ENCODE data around the gene IFNLR1. TPM values are rescaled to one million over a fixed set of nuclear protein-coding genes. Genes with fewer than 3 reads are reported as not detected.

IFNLR1 gene
- total and polyA plus RNA-seq, 2 of the 8 experiments (the other 6 are each of a cell fraction or from before 2014, with no cell fraction given): 6.8 to 10.1 TPM

DNA sequence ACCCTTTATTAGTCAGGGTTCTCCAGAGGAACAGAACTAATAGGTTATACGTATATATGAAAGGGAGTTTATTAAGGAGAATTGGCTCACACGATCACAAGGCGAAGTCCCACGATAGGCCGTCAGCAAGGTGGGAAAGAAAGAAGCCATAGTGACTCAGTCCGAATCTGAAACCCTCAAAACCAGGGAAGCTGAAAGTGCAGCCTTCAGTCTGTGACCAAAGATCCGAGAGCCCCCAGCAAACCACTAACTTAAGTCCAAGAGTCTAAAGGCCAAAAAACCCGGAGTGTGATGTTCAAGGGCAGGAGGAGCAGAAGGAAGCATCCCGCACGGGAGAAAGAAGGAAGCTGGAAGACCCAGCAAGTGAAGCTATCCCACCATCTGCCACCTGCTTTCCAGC, 9.9 kb downstream of the IFNLR1 start (continued):
- TF ChIP-seq, protein P1, sequence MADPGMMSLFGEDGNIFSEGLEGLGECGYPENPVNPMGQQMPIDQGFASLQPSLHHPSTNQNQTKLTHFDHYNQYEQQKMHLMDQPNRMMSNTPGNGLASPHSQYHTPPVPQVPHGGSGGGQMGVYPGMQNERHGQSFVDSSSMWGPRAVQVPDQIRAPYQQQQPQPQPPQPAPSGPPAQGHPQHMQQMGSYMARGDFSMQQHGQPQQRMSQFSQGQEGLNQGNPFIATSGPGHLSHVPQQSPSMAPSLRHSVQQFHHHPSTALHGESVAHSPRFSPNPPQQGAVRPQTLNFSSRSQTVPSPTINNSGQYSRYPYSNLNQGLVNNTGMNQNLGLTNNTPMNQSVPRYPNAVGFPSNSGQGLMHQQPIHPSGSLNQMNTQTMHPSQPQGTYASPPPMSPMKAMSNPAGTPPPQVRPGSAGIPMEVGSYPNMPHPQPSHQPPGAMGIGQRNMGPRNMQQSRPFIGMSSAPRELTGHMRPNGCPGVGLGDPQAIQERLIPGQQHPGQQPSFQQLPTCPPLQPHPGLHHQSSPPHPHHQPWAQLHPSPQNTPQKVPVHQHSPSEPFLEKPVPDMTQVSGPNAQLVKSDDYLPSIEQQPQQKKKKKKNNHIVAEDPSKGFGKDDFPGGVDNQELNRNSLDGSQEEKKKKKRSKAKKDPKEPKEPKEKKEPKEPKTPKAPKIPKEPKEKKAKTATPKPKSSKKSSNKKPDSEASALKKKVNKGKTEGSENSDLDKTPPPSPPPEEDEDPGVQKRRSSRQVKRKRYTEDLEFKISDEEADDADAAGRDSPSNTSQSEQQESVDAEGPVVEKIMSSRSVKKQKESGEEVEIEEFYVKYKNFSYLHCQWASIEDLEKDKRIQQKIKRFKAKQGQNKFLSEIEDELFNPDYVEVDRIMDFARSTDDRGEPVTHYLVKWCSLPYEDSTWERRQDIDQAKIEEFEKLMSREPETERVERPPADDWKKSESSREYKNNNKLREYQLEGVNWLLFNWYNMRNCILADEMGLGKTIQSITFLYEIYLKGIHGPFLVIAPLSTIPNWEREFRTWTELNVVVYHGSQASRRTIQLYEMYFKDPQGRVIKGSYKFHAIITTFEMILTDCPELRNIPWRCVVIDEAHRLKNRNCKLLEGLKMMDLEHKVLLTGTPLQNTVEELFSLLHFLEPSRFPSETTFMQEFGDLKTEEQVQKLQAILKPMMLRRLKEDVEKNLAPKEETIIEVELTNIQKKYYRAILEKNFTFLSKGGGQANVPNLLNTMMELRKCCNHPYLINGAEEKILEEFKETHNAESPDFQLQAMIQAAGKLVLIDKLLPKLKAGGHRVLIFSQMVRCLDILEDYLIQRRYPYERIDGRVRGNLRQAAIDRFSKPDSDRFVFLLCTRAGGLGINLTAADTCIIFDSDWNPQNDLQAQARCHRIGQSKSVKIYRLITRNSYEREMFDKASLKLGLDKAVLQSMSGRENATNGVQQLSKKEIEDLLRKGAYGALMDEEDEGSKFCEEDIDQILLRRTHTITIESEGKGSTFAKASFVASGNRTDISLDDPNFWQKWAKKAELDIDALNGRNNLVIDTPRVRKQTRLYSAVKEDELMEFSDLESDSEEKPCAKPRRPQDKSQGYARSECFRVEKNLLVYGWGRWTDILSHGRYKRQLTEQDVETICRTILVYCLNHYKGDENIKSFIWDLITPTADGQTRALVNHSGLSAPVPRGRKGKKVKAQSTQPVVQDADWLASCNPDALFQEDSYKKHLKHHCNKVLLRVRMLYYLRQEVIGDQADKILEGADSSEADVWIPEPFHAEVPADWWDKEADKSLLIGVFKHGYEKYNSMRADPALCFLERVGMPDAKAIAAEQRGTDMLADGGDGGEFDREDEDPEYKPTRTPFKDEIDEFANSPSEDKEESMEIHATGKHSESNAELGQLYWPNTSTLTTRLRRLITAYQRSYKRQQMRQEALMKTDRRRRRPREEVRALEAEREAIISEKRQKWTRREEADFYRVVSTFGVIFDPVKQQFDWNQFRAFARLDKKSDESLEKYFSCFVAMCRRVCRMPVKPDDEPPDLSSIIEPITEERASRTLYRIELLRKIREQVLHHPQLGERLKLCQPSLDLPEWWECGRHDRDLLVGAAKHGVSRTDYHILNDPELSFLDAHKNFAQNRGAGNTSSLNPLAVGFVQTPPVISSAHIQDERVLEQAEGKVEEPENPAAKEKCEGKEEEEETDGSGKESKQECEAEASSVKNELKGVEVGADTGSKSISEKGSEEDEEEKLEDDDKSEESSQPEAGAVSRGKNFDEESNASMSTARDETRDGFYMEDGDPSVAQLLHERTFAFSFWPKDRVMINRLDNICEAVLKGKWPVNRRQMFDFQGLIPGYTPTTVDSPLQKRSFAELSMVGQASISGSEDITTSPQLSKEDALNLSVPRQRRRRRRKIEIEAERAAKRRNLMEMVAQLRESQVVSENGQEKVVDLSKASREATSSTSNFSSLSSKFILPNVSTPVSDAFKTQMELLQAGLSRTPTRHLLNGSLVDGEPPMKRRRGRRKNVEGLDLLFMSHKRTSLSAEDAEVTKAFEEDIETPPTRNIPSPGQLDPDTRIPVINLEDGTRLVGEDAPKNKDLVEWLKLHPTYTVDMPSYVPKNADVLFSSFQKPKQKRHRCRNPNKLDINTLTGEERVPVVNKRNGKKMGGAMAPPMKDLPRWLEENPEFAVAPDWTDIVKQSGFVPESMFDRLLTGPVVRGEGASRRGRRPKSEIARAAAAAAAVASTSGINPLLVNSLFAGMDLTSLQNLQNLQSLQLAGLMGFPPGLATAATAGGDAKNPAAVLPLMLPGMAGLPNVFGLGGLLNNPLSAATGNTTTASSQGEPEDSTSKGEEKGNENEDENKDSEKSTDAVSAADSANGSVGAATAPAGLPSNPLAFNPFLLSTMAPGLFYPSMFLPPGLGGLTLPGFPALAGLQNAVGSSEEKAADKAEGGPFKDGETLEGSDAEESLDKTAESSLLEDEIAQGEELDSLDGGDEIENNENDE (IDR thresholded peaks at IDR 0.05; ENCODE audit: insufficient replicate concordance, low read length): no peak

Measured in H1 (cell line).